GM10248 (cell line): ENCODE results near the gene NAT8.
"Not testable (repeated sequence)": the region's sequence is repeated elsewhere in the genome, so short reads cannot be mapped to it uniquely, and the experiment has no call there.

Source experiments
- CTCF ChIA-PET: fragments of 300-600 bp; sonication (Branson Sonifier 250); formaldehyde crosslinking; extraction: SDS; loops from one replicate; lab custom pipeline; 2021; ENCODE audit warnings: antibody characterized with exemption; lab: Yijun Ruan, JAX
- POLR2A ChIA-PET: fragments of 350-650 bp; sonication (Branson Sonifier 250); formaldehyde crosslinking; extraction: SDS; loops from one replicate; lab custom pipeline; 2020; ENCODE audit warnings: antibody characterized with exemption; lab: Yijun Ruan, JAX
- DNase-seq: peaks from one replicate; pipeline ENCODE4 v3.0.0; 2012; ENCODE audit errors: extremely low spot score
- TF ChIP-seq, protein P1 (sequence below): IDR thresholded peaks from 2 replicates; pipeline ENCODE4 v1.5.1; 2012; ENCODE audit warnings: mild to moderate bottlenecking, low read depth; ENCODE audit errors: extremely low read depth, missing control alignments, control extremely low read depth

The NAT8 gene

GRCh38 chr2:73669976-73670375, 27.8 kb upstream of the NAT8 start:
- CTCF ChIA-PET, result interaction anchor here (3.7 kb wide), 1 partner anchor 10 kb away, joined by 13 read pairs; no protein-coding TSS in a partner anchor
- POLR2A ChIA-PET, DNase-seq: not testable (repeated sequence)

DNA sequence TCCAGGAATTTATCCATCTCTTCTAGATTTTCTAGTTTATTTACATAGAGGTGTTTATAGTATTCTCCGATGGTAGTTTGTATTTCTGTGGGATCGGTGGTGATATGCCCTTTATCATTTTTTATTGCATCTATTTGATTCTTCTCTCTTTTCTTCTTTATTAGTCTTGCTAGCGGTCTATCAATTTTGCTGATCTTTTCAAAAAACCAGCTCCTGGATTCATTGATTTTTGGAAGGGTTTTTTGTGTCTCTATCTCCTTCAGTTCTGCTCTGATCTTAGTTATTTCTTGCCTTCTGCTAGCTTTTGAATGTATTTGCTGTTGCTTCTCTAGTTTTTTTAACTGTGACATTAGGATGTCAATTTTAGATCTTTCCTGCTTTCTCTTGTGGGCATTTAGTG, 25.0 kb upstream of the NAT8 start:
- DNase-seq, POLR2A ChIA-PET: not testable (repeated sequence)
- CTCF ChIA-PET, result interaction anchor here (3.7 kb wide), 1 partner anchor 13 kb away, joined by 13 read pairs; no protein-coding TSS in a partner anchor

DNA sequence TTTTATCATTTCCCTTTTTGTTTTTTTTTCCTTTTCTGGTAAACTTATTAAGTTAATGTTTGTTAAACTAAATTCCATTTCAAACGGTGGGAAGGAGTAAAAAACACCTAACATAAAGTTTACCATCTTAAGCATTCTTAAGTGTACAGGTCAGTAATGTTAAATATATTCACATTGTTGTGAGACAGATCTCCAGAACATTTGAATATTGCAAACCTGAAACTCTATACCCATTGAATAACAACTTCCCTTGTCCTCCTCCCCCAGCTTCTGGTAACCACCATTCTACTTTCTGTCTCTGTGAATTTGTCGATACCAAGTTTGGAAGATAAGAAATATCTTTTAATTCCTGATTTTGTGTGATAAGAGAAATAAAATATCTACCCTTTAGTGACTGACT, 12.0 kb upstream of the NAT8 start:
- CTCF ChIA-PET, result no interaction called here
- POLR2A ChIA-PET, result no interaction called here
- TF ChIP-seq, protein P1, sequence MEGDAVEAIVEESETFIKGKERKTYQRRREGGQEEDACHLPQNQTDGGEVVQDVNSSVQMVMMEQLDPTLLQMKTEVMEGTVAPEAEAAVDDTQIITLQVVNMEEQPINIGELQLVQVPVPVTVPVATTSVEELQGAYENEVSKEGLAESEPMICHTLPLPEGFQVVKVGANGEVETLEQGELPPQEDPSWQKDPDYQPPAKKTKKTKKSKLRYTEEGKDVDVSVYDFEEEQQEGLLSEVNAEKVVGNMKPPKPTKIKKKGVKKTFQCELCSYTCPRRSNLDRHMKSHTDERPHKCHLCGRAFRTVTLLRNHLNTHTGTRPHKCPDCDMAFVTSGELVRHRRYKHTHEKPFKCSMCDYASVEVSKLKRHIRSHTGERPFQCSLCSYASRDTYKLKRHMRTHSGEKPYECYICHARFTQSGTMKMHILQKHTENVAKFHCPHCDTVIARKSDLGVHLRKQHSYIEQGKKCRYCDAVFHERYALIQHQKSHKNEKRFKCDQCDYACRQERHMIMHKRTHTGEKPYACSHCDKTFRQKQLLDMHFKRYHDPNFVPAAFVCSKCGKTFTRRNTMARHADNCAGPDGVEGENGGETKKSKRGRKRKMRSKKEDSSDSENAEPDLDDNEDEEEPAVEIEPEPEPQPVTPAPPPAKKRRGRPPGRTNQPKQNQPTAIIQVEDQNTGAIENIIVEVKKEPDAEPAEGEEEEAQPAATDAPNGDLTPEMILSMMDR, result no peak
- DNase-seq, result no peak

- POLR2A ChIA-PET, result no interaction called here
- TF ChIP-seq, protein P1, result no peak
Observed at GRCh38 chr2:73652348-73652747, 10.1 kb upstream of the NAT8 start.

GRCh38 chr2:73651591-73652230, 9.5 kb upstream of the NAT8 start:
- DNase-seq, result no peak
- ChIA-PET POLR2A (no interaction called here), CTCF (interaction anchor here (1.1 to 1.3 kb wide), 2 partner anchors 8 to 28 kb away, joined by 3 read pairs; no protein-coding TSS in a partner anchor)
- TF ChIP-seq, protein P1, result no peak

More at GRCh38 chr2:73652348-73652747, 10.1 kb upstream of the NAT8 start:
- no peak for DNase-seq
- CTCF ChIA-PET, result interaction anchor here (1.3 kb wide), 1 partner anchor 7 kb away, joined by 3 read pairs; no protein-coding TSS in a partner anchor

DNA sequence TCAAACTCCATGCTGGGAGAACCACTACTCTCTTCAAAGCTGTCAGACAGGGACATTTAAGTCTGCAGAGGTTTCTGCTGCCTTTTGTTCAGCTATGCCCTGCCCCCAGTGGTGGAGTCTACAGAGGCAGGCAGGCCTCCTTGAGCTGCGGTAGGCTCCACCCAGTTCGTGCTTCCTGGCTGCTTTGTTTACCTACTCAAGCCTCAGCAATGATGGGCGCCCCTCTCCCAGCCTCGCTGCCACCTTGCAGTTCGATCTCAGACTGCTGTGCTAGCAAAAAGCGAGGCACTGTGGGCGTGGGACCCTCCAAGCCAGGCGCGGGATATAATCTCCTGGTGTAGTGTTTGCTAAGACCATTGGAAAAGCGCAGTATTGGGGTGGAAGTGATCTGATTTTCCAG, 5.5 kb upstream of the NAT8 start:
- DNase-seq, POLR2A ChIA-PET: not testable (repeated sequence)
- CTCF ChIA-PET, result interaction anchor here (1.1 kb wide), 1 partner anchor 13 kb away, joined by 3 read pairs; no protein-coding TSS in a partner anchor

DNA sequence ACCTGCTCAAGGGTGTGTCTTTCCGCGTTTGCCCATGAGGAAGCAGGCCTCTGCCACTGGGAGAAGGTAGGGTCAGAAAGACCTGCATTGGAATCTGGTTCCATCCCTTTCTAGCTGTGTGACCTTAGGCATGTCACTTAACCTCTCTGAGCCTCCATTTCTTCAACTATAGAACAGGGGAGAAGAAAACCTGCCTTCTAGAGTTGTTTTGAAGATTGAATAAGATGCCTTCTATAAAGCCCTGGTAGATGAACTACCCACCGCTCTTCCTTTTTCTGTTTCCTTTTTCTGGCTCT, 507 bp downstream of the NAT8 start:
- DNase-seq, result no peak
- TF ChIP-seq, protein P1, result no peak
- ChIA-PET CTCF (no interaction called here), POLR2A (no interaction called here)

- ChIA-PET CTCF (no interaction called here), POLR2A (no interaction called here)
- no peak for DNase-seq
- TF ChIP-seq, protein P1, result no peak
Observed at GRCh38 chr2:73640946-73641766, 1.1 kb downstream of the NAT8 start.
